Activated CD4-positive, alpha-beta T cell treated with anti-CD3 and anti-CD28 coated beads, Interleukin-2, amount 50 U/mL, for 1 hour (primary cell): ENCODE results near the gene PCGF1.

ENCODE experiments used
- DNase-seq: peaks from one replicate; pipeline ENCODE4 v3.0.0-alpha.2; 2020

The PCGF1 gene

DNA sequence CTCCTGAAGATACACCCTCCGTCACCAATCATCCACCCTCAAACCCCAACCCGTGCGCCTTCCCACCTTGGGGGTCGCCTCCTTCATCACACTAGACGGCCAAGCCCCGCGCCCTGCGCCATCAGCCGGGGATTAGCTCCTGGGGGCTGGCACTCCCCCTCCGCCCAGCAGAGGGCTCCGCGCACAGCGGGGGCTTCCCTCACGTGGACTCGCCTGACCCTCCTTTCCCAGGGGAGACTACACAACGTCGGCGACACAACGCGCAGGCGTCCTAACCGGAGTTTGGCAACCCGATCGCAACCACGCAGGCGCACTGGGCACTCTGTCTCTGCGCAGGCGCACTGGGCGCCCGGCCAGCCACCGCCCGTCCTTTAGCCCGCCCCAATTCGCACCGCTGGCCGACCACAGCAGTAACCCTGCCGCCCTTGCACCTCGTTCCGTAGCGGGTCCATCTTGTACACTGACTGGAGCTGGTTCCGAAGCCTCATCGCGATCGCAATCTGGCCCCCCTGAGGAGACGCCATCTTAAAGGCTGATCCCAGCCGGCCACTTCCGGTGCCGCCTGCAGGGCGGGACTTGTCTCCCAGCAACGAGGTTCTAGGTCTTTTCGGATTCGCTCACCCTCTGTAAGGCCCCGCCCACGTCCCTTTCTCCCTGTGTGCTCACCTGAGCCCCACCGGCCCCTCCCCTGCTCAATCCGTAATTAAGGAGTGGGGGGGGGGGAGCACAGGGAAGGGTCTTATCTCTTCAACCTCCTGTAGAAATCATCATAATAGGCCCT, at the start of gene PCGF1:
PCGF1 (minus strand) TSS at position 551 of the 781 bp plus-strand sequence; CDS start at position 524, 27 bp downstream.
- DNase-seq = peak; percentile 99

DNA sequence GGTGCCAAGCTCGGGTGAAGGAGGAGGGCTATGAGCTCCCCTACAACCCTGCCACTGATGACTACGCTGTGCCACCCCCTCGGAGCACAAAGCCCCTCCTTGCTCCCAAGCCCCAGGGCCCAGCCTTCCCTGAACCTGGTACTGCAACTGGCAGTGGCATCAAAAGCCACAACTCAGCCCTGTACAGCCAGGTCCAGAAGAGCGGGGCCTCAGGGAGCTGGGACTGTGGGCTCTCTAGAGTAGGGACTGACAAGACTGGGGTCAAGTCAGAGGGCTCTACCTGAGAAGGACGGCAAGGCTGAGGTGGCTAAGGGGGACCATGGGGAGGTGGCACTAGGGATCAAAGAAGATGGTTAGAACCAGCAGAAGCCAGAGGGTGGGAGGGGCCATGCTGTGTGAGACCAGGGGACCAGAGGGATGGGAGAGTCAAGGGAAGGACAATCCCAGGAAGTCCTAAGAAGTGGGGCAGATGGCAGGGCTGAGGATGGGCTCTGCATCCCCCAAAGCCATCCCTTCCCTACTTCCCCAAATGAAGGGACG, 49.4 kb upstream of the PCGF1 start:
- DNase-seq = no peak

DNA sequence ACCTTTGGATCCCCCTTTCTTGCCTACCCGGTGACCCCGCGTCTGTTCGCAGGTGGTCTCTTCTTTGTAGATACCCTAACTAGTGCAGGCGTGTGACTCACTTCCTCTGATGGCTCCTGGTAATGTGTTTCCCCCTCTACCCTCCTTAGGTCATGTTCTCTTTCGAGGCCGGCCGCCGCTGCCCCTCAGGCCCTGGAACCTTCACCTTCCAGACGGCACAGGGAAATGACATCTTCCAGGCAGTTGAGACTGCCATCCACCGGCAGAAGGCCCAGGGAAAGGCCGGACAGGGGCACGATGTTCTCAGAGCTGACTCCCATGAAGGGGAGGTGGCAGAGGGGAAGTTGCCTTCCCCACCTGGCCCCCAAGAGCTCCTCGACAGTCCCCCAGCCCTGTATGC, 48.7 kb upstream of the PCGF1 start:
- DNase-seq = no peak

DNA sequence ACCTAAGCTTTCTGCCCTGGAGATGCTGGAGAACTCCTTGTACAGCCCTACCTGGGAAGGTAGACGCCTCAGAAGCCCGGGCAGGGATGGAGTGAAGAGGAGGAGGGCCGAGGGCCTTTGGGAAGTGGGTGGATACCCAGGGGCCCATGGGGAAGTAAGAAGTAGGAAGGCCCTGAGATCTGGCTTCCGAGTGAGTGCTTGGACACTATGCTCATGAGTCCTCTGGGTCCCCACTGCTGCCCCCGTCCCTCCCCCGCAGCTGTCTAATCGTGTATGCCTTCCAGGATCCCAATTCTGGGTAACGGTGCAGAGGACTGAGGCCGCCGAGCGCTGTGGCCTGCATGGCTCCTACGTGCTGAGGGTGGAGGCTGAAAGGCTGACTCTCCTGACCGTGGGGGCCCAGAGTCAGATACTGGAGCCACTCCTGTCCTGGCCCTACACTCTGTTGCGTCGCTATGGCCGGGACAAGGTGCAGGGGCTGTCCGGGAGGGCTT, 48.2 kb upstream of the PCGF1 start:
- DNase-seq = no peak

DNA sequence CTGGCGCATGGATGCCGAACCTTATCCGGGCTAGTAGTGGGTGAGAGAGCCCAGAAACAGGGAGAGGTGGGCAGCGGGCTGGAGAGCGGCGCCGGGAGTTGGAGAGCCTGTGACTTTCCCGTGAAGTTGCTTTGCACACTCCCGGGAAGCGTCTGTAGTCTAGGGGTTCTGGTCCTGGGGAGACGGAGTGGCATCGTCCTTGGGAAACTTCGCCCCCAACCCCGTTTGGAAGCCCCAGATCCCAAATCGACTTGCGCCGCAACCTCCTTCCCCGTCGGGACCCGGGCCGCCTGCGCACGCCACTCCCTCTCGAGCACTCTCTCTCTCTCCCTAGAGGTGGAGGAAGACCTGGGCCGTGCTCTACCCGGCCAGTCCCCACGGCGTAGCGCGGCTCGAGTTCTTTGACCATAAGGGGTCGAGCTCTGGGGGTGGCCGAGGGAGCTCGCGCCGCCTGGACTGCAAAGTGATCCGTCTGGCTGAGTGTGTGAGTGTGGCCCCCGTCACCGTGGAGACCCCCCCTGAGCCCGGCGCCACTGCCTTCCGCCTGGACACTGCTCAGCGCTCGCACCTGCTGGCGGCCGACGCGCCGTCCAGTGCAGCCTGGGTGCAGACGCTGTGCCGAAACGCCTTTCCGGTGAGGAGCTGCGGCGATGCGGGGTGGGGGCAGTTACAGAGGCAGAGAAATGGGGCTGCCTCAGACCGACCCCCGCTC, 47.5 kb upstream of the PCGF1 start:
- peak; percentile 40 for DNase-seq

GRCh38 chr2:74553892-74554819, 46.7 kb upstream of the PCGF1 start, which contains the start of the genes DOK1 and LOXL3:
Gene DOK1, plus strand, starts transcription at chr2:74554720. Its CDS starts 35 bp downstream, at chr2:74554755.
Gene LOXL3, minus strand, starts transcription at chr2:74553942. Its CDS starts 1,308 bp downstream, at chr2:74552634.
- DNase-seq = peak; percentile 77

DNA sequence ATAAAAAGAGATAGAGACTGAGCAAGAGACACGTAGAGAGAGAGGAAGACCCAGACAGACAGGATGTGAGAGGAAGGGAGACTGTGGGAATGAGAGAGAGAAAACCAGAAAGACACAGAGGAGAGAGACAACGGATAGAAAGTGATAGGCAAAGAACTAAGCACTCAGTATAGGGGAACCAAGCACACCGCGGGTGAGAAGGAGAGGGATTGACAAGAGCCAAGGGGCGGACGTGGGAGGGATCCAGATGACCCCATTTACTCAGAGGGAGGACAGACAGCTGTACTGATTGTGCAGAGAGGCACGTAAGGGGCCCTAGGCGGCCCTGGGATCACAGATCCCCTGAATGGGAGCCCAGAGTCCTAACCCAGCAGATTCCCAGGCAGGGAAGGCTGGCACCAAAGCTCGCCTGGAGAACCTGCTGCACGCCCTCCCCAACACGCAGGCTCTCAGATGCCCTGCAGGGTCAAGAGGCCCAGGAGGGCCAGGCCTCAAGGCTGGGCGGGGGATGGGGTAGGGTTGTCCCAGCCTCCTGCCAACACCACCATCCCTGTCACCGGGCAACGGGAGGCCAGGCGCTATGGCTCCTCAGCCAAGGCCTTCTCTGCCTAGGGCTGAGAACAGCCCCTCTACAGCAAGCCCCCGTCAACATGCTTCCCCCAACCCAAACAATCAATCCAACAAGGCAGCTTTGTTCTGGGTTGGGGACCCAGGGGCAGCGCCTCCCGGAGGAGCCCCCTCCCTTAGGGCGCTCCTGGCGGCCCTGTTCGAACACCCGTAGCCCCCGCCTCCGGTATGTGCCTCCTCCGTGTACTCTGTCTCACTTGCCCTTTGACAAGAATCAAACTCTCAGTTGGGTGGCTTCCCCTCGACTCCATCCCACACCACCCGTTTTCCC, 45.7 kb upstream of the PCGF1 start:
- no peak for DNase-seq

DNA sequence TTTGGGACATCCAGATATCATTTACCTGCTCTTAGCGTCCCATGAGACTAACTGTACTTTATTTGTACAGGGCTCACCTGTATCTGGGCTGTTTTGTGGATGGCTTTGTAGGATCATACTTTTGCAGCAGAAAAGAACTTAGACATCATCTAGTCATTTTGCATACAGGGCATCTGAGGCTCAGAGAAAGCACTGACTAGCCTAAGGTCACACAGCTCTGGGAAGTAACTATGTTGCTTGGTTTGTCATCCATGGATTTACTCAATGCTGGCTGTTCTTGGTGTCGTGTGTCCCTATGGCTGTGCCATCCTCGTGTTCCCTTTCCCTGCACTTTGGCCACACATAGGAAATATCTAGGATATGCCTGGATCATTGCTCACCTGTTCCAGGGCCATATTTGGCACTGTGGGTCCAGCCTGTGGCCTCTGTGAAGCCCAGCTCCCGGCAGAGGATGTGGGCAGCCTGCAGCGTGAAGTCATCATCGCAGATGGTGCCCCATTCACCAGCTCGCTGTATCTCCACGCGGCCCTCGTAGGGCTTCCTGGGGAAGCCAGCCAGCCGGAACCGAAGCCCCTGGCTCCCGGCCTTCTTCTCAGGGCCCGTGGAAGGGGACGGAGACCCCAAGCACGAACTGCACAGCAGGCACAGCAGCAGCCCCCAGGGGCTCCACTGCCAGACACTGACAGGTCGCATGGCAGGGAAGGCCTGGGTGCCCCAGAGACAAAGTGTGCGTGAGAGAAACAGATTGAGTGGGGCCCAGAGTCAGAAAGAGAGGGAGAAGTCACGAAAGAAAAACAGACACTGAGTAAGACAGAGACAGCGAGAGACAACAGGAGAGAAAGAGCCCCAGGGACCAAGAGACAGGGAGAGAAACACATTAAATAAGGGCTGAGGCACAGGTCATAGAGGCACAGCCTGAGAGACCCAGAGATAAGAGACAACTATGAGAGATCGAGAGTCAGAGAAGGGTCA, 44.7 kb upstream of the PCGF1 start:
- no peak for DNase-seq

DNA sequence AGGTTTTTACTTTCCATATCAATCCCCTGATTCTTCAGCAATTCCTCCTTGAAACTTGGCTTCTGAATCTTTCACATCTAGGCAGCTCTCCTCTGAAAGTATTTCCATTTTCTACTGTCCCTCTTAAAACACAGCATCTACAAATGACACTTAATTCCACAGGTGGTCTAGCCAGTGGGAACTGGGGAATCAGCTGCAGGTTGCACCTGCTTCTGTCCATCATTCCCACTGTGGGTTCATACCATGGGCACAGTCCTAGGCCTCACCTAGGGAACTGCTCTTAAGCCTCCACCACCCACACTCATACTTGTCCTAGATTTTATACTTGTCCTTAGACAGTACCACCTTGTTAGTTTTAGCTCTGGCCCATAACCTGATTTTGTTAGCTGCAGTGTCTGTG, 44.0 kb upstream of the PCGF1 start:
- DNase-seq = no peak

DNA sequence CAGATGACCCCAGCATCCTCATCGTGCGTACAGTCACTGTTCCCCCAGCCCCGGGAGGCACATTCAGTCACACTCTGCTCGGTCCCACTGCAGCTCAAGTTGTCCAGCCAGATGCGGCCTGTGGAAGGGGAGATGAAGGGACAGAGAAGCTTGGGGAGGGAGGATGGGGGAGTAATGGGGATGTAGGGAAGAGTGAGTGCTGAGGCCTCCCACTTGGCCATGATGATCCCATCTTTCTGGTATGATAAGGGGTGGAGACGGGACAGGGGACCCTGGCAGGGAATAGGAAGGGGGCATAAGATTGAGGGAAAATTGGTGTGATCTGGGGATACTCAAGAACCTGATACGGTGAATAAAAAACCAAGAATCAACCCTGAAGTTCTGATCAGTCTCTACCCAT, 42.7 kb upstream of the PCGF1 start:
- DNase-seq = no peak

- DNase-seq = no peak
Measured at GRCh38 chr2:74548900-74549826, 41.7 kb upstream of the PCGF1 start.

GRCh38 chr2:74548285-74548899, 40.9 kb upstream of the PCGF1 start:
- DNase-seq = no peak

- no peak for DNase-seq
Measured at GRCh38 chr2:74546004-74546403, 38.5 kb upstream of the PCGF1 start.

DNA sequence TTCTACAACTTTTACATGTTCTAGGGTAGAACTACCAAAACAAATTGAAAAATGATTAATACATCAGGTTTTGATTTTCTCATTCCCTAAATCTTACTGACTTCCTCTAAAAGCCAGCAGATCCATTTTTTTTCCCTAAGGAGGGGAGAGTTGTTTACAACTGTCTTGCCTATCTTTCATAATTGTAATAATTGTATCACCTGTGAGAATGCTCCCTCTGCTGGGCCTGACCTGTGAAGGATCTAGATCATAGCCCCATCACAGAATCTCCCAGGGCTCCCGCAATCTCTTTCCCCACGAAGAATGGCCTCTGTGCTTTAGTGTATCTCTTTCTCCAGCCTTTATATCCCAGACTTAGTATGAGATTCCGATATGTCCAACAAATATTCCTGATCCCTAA, 37.1 kb upstream of the PCGF1 start:
- DNase-seq = no peak

GRCh38 chr2:74542978-74543377, 35.5 kb upstream of the PCGF1 start:
- no peak for DNase-seq

GRCh38 chr2:74540291-74540690, 32.8 kb upstream of the PCGF1 start:
- no peak for DNase-seq

DNA sequence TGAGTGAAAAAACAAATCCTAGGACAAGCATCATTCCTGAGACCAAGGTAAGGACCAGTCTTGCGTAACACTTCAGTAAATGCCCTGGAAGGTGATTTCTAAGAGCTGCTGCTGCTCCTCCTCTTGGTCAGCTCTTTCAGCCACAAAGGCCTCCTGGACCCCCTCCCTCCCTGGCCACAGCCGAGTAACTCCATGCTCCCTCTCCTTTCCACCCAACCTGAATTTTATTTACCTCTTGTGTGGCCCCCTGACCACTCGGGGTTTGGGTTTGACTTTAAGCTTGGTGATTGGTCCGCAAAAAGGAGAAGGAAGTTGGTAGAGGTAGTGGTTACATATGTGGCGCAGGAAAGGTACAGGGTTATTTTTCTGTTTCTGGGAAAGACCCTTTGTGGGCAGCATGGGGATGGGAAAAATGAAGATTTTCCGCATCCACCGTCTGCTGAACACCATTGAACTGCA, 31.4 kb upstream of the PCGF1 start:
- no peak for DNase-seq

DNA sequence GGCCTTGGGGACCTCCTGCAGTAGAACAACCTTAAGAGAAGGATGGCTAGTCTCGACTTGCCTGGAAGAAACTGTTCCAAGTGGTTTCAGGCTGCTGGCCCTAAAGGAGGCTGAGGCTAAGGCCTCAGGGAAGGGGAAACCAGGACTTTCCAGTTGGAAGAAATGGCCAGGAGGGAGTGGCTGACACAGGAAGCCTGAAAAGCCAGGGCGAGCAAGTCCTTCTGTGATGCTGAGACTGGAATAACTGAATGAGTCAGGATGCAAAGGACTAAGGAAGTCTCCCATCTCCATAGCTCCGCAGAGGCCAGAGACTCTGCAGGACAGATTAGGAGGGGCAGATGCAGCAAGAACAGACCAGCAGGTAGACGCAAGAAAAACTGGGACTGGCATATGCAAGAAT, 29.6 kb upstream of the PCGF1 start:
- DNase-seq = no peak
